Breast epithelium (tissue), 3 donors: ENCODE data around the gene COMMD6.

Experiments
- POLR2A ChIP-seq: fragments of 450-650 bp; IDR thresholded peaks from one replicate; pipeline ENCODE4 v1.6.1; 2016; ENCODE audit warnings: antibody characterized with exemption, mild to moderate bottlenecking, moderate library complexity
- POLR2AphosphoS5 ChIP-seq, 3 donors: sonication (generic); formaldehyde crosslinking; IDR thresholded peaks; one replicate each; pipeline ENCODE4 v1.6.1; 2017; ENCODE audit warnings: antibody characterized with exemption in 3 of 3
- TF ChIP-seq, protein P1 (sequence below), 3 donors: fragments of 450-650 bp; IDR thresholded peaks; one replicate each; pipeline ENCODE4 v1.5.1; 2016 to 2017; ENCODE audit warnings: antibody characterized with exemption in 3 of 3, mild to moderate bottlenecking in 3 of 3, moderate library complexity in 3 of 3

DNA sequence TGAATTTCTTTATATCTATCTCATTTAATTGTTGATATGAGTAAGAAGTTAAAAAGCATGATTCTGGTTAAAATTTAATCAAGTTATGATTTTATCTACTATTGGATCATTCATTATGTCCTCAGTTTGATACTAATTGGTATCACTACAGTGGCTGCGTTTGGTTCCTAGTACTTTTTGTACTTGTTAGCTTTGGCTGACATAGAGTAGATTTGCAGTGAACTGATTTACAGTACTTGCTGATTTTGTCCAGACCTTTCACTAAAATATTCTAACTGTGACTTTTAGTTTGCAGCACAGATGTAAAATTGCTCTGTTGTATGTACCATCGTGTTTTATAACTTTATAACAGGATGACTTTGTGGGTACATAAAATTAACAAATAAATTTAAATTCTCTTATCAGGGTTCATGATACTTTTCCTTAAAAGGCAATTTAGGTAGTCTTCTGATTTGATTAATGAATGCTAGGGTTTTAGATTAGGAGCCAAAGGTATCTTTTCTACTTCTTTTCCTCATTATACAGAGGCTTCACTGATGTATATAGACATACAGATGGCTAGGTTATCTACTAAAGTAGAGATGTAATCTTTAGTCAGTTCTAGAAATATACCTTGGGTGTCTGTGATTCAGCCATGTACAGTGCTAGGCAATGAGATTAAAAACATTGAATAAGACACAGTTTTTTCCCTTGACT is 20.7 kb upstream of the COMMD6 start:
- TF ChIP-seq, protein P1, sequence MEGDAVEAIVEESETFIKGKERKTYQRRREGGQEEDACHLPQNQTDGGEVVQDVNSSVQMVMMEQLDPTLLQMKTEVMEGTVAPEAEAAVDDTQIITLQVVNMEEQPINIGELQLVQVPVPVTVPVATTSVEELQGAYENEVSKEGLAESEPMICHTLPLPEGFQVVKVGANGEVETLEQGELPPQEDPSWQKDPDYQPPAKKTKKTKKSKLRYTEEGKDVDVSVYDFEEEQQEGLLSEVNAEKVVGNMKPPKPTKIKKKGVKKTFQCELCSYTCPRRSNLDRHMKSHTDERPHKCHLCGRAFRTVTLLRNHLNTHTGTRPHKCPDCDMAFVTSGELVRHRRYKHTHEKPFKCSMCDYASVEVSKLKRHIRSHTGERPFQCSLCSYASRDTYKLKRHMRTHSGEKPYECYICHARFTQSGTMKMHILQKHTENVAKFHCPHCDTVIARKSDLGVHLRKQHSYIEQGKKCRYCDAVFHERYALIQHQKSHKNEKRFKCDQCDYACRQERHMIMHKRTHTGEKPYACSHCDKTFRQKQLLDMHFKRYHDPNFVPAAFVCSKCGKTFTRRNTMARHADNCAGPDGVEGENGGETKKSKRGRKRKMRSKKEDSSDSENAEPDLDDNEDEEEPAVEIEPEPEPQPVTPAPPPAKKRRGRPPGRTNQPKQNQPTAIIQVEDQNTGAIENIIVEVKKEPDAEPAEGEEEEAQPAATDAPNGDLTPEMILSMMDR (IDR thresholded peaks at IDR 0.05) = no peak
- TF ChIP-seq POLR2A (no peak), POLR2AphosphoS5 (IDR thresholded peaks at IDR 0.05) (no peak)
